22Rv1 (cell line): Measurements from ENCODE around the gene RPTOR.

Experiments
- H3K27ac ChIP-seq: fragments of 450-650 bp; 2 replicates; pipeline ENCODE4 v1.5.1; 2017
- CTCF ChIP-seq: fragments of 450-650 bp; IDR thresholded peaks from 2 replicates; pipeline ENCODE4 v1.5.1; 2017; ENCODE audit warnings: mild to moderate bottlenecking
- ZFX ChIP-seq: fragments of 450-650 bp; IDR thresholded peaks from 2 replicates; pipeline ENCODE4 v1.6.1; 2017; ENCODE audit warnings: antibody characterized with exemption, borderline replicate concordance

Gene RPTOR

GRCh38 chr17:80969674-80970043, 425.0 kb downstream of the RPTOR start:
- TF ChIP-seq CTCF (no peak), ZFX (no peak)
- no peak overlapping the region for H3K27ac ChIP-seq

GRCh38 chr17:80970044-80970761, 425.6 kb downstream of the RPTOR start:
- no peak overlapping the region for H3K27ac ChIP-seq
- no peak for TF ChIP-seq ZFX
- peak; percentile 66 for TF ChIP-seq CTCF

GRCh38 chr17:80970762-80971703, 426.4 kb downstream of the RPTOR start:
- H3K27ac ChIP-seq = no peak overlapping the region
- TF ChIP-seq CTCF (peak; percentile 33), ZFX (no peak)

GRCh38 chr17:80971704-80972304, 427.2 kb downstream of the RPTOR start:
- no peak overlapping the region for H3K27ac ChIP-seq
- no peak for TF ChIP-seq ZFX
- no peak for TF ChIP-seq CTCF

GRCh38 chr17:80976701-80977100, 432.1 kb downstream of the RPTOR start:
- H3K27ac ChIP-seq = no peak overlapping the region
- no peak for TF ChIP-seq CTCF
- no peak for TF ChIP-seq ZFX

- no peak for TF ChIP-seq ZFX
Measured at GRCh38 chr17:80977172-80977571, 432.5 kb downstream of the RPTOR start.

GRCh38 chr17:80978499-80979497, 434.2 kb downstream of the RPTOR start:
- no peak overlapping the region for H3K27ac ChIP-seq
- no peak for TF ChIP-seq ZFX
- no peak for TF ChIP-seq CTCF

More at GRCh38 chr17:80977172-80977571, 432.5 kb downstream of the RPTOR start:
- no peak overlapping the region for H3K27ac ChIP-seq
